Hematopoietic multipotent progenitor cell (in vitro differentiated cells): Measurements from ENCODE around the gene BRMS1. TPM values are rescaled to one million over a fixed set of nuclear protein-coding genes. Genes with fewer than 3 reads are reported as not detected.
A peak's percentile ranks its signal among the peaks of the same experiment; 100 is the strongest.
"Not testable (repeated sequence)": the region's sequence is repeated elsewhere in the genome, so short reads cannot be mapped to it uniquely, and the experiment has no call there.

Experiments used
- DNase-seq, 3 donors: peaks; one replicate each; pipeline ENCODE4 v3.0.0-alpha.2; 2011 to 2015; ENCODE audit warnings: low read depth in 2 of 3, low spot score in 2 of 3
- total RNA-seq: library from RNA; depleted of rRNA; stranded (reverse); fragments of >200 nt; gene quantifications from one replicate; pipeline ENCODE4 v1.2.3, GENCODE V29; 2012

BRMS1 gene
- total RNA-seq, 1 donor: 42.0 TPM

DNA sequence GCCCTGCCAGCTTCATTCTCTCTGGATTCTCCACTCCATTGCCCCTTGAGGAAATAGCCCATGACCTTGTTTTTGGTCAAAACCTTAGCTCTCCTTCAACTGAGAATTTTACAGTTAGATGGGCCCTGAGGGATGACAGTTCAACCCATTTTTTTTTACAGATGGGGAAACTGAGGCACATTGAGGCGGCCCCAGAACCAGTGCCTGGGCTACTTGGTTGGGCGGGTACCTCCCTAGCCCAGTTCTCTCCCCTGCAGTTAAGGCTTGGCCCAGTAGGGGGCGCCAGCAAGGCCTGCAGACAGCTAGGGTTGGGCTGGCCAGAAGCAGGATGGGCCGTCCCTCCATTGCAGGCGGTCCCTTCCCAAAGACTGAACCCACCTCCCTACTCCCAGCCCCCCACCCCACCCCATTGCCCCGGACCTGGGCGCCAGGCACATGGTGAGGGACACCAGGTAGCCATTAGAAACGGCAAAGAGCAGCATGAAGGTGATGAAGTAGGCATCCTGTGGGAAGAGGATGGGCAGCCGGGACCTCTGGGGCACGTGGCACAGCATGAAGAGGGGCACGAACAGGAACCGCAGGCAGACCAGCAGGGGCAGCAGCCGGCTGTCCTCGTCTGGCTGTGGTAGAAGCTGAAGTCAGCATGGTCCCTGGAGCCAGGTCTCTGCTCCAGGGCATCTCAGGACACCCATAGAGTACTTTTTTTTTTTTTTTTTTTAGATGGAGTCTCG, 19.1 kb upstream of the BRMS1 start:
- peak in 2 of 3 donors; percentile 36 to 58 for DNase-seq

DNA sequence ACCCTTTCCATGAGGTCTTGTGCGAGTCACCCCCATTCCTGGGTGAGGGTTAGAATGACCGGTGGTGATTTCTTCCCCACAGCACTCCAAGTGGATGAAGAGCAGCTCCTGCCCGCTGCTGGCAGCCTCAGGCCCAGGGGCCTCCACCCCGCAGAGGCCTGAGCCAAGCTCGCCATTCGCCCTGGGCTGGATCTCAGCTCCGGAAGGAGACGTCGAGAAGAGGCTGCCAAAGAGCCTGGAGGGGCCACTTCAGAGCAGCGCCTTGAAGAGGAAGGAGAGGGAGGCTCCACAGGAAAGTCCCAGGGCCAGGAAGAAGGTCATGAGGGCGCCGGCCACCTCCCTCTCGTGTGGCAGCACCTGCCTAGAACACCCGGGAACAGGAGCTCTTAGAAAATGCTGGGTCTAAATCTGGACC, 18.3 kb upstream of the BRMS1 start:
- no peak for DNase-seq

GRCh38 chr11:66362481-66363147, 17.7 kb upstream of the BRMS1 start:
- no peak for DNase-seq

DNA sequence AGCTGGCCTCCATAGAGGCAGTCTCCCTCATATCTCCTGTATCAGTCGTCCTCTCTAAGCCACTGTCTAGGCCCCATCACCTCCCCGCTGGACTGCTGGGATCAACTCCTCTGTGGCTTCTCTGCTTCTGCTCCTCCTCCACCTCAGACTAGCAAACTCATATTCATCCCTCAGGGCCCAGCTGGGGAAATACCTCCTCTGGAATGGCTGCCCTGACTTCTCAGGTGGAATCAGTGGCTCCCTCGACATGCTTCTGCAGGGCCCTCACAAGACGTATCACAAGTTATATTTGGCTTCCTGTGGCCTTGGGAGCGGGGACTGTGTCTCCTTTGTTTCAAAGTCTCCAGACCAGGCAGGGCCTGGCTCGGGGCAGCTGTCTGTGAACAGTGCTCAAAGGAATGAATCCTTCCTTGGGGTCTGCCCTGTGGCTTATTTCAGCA, 16.6 kb upstream of the BRMS1 start:
- no peak for DNase-seq

- DNase-seq: no peak
Observed at GRCh38 chr11:66360406-66361073, 15.6 kb upstream of the BRMS1 start.

DNA sequence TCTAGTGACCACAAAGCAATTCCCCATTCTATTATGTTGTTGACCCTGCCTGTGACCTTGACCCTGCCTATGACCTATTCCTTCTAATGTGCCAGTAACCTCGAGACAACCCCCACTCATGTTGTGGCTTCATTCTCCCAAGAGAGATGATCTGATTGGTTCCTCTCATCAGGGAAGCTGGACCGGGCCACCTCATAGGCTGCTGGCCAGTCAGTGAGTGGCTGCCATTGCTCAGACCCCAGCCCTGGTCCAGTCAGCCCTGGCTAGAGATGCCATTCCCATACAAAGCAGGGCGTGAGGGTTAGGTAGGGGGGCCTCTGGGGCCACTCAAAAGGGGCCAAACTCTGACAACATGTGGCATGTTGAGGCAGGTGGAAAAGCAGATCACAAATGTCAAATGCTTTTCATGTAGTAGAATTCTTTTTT, 14.8 kb upstream of the BRMS1 start:
- no peak for DNase-seq

GRCh38 chr11:66350560-66351235, 5.8 kb upstream of the BRMS1 start:
- DNase-seq: not testable (repeated sequence)

GRCh38 chr11:66349084-66349386, 4.1 kb upstream of the BRMS1 start:
- DNase-seq: no peak

GRCh38 chr11:66347425-66348276, 2.7 kb upstream of the BRMS1 start, which contains the start of gene B4GAT1:
Gene B4GAT1 (minus strand): TSS chr11:66347629. CDS start chr11:66347545, 84 bp downstream.
- DNase-seq: peak; percentile 70 to 95 (median 85)

DNA sequence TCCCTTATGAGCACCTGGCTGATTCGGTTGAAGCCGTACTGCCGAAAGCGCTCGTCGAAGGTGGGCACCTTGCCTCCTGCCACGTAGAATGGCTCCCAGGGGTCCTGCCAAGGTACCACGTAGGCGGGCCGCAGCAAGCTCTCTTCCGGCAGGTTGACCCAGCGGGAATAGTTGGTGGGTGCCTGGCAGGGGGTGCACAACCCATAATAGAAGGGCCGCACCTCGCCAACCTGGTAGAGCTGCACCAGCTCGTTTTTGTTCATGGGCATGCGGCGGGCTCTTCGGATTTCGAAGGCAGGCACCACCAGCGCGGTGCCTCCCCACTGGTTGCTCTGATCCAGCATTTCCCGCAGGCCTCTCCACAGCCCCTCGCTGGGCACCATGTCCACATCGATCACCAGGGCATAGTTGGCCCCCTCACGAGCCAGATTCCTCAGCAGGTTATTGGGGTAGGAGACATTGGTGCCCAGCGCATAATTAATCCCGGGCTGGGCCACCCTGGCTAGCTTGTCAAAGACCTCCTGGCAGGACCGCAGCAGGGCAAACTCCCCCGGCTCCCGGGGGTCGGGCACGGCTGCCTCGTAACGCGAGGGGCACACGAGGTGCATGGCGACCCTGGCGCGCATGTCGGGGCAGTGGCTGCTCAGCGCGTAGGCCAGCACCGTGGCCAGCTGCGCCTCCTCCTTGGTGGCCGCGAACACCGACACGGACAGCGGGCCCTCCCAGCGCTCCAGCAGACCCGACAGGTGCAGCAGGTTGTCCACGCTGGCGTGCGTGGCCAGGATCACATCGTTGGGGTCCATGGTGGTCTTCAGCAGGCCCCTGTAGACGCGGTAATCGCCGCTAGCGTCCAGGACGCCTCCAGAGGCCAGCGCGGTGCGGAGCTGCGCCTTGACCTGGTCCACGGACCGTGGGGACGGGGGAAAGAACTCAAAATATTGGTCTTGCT, 1.8 kb upstream of the BRMS1 start:
- DNase-seq: no peak

- no peak for DNase-seq
Observed at GRCh38 chr11:66345316-66345649, 379 bp upstream of the BRMS1 start.

GRCh38 chr11:66343176-66343575, 1.7 kb downstream of the BRMS1 start:
- DNase-seq: no peak

DNA sequence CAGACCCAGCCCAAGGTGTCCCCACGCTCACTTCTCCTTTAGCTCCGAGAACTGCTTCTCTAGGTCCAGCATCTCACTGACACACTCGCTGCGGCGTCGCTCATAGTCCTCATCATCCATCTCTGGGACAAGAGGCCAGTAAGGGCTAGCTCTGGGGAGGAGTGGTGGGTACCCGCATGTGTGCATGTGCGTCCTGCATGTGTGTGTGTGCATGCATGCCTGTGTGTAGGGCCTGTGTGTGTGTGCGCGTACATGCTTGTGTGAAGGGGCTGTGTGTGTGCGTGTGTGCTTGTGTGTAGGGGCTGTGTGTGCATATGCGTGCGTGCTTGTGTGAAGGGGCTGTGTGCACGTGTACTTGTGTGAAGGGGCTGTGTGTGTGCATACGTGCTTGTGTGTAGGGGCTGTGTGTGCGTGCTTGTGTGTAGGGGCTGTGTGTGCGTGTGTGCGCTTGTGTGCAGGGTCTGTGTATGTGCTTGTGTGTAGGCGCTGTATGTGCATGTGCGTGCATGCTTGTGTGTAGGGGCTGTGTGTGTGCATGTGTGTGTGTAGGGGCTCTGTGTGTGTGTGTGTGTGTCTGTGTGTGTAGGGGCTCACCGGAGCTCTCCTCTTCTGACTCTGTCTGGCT, 3.3 kb downstream of the BRMS1 start:
- DNase-seq: no peak

GRCh38 chr11:66340596-66341501, 4.1 kb downstream of the BRMS1 start:
- DNase-seq: no peak

- DNase-seq: no peak
Observed at GRCh38 chr11:66339686-66340483, 5.0 kb downstream of the BRMS1 start.

DNA sequence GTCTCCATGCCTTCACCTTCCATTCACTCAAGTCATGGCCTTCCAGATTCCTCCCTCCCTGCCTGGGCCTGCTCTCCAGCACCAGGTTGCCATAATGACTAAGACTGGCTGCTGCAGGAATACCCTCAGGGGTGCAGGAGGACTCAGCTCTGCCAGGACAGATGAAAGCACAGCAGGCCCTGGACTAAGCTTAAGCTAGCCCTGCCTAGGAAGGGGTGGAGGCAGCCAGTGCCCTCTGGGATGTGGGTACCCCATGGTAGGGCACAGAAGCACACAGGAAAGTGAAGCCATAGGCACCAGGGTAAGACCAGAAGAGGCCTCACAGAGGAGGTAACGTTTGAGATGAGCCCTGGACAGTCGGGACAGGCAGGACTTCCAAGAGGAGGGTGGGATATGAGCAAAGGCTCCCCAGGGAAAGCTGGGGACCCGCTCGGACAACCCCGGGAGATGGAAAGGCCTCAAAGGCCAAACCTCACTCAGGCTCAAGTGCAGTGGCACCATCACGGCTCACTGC, 5.7 kb downstream of the BRMS1 start:
- no peak for DNase-seq
